HL-60 (cell line): ENCODE results near the gene AGPAT2.

Source experiments
- CTCF ChIP-seq: IDR thresholded peaks from one replicate; pipeline ENCODE4 v1.5.1; 2011; ENCODE audit warnings: low read length, control low read depth, inconsistent platforms; ENCODE audit not compliant: insufficient read depth
- POLR2AphosphoS5 ChIP-seq: IDR thresholded peaks from 2 replicates; pipeline ENCODE4 v1.6.1; 2012; ENCODE audit warnings: low read depth

- no peak for TF ChIP-seq POLR2AphosphoS5
- peak; percentile 39 for TF ChIP-seq CTCF
These were observed 57.2 kb downstream of the AGPAT2 start for GRCh38 chr9:136629879-136630661.
